Measurements from ENCODE around the gene POM121L2. TPM values are rescaled to one million over a fixed set of nuclear protein-coding genes. Genes with fewer than 3 reads are reported as not detected.

Gene POM121L2
- not detected in 2 replicates for total RNA-seq

GRCh38 chr6:27312146-27312949, at the start of gene POM121L2:
TSS of gene POM121L2 (minus strand) at chr6:27312273. CDS start at chr6:27312170, 103 bp downstream.

Other genes starting within 250 kb of the POM121L2 start
- gene PRSS16, start 64.6 kb downstream of the POM121L2 start, total RNA-seq, result 0.09 TPM in 1 of 2 replicates, not detected in the other
- gene ZNF391, start 76.5 kb upstream of the POM121L2 start, total RNA-seq, result 0.26 and 0.33 TPM in 2 replicates
- 4.8 and 7.5 TPM in 2 replicates for gene ZNF184, start 160.8 kb upstream of the POM121L2 start, total RNA-seq